Neural progenitor cell (in vitro differentiated cells): Measurements from ENCODE around the gene TCF7L1.

Experiments
- CTCF ChIP-seq: fragments of 200-600 bp; sonication (generic); IDR thresholded peaks from 2 replicates; pipeline ENCODE4 v1.5.1; 2017; ENCODE audit warnings: antibody characterized with exemption, mild to moderate bottlenecking
- EZH2 ChIP-seq: fragments of 200-600 bp; sonication (generic); IDR thresholded peaks from 2 replicates; pipeline ENCODE4 v1.6.1; 2017; ENCODE audit warnings: antibody characterized with exemption, mild to moderate bottlenecking, moderate library complexity

DNA sequence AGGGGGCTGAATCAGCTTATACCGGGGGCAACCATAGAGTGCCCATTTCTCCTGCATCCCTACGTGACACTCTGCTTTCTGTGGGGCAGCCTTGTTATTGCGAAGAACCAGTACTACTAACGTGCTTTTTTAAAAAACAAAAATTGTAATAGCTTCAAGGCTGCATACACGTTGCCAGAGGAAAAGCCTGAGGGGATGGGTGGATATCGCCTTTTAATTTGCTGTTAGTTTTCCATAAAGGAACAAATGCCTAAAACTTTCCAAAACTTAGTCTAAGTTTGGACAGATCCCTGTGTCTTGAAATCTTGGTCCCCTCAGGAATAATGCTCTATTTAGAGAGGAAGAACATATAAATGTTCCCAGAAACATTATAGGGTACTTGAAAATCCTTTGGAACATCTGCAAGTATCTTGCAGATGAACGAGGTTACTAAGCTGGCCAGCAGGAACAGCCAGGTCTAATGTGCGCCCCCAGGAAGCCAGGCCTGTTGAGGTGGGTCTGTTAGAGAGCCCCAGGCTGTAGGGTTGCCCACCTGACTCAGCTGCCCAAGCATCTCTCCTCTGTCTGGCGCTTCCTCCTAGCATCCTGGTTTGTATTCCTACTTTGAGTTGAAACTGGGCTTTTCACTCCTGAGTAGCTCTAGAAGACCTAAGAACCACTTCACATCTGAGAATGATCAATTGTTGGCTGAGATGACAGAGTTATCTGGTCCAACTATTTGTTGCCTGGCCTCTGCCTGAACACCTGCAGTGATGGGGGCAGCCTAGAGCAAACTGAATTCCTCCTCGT lies 97.7 kb downstream of the TCF7L1 start:
- TF ChIP-seq CTCF (peak; percentile 29), EZH2 (no peak)
